GM19468 (cell line): ENCODE data around the gene ENOX1.

Source experiments
- ATAC-seq: cut with Tn5 transposase; IDR thresholded peaks from one replicate; pipeline ENCODE4 v1.9.1; 2021; ENCODE audit warnings: mild to moderate bottlenecking, moderate library complexity, moderate number of reproducible peaks; ENCODE audit not compliant: unreplicated experiment; ENCODE audit errors: extremely low read depth

The ENOX1 gene

DNA sequence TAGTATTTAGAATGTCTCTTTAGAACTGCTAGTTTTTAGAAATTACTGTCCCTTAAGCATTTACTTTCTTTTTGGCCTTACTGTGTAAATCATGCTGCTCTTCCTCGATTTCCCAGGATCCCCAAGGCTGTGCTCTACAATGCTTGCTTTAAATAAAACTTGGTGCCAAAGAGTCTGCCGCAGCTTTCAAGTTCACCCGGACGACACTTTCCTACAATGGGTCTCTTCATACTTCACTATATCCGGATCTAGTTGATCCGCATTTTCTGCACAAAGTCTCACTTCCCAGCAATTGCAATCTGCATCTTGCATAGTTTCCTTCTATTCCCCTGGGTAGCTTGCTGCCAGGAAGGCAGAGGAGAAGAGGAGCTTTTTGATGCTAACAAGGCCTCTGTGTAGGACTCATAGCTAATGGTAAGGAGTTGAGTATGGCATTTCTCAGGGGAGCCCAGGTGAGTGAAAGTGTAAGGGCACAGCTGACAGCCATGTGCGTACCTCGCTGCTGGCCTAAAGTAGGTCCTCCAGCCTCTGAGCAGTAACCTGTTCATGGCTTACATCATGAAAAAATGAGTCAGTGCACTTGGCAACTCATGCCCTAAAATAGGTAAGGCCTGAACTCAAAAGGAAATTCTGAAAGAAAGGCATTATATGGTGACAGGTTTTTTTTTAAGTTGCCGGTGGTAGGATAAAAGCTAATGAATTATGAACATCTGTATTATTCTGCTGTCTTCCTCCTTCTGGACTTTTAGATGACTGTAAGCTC, 101.6 kb downstream of the ENOX1 start:
- no peak for ATAC-seq

DNA sequence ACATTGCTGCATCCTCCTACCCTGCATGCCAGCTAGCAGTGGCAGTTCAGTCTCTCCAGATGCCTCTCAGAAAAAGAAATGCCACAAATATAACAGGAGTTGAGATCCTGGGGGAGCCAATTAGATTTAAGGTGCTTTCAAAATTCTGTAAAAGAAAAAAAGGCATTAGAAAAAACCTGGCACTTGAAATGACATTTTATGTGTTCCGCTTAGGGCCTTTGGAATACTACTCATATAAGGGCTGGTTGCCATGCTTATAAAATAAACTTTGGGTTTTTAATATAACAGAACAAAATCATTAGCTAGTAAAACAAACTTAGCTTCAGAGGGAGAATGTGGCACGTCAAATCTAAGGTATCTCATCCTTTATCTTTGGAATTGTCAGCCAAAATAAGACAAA, 104.1 kb downstream of the ENOX1 start:
- ATAC-seq: no peak

DNA sequence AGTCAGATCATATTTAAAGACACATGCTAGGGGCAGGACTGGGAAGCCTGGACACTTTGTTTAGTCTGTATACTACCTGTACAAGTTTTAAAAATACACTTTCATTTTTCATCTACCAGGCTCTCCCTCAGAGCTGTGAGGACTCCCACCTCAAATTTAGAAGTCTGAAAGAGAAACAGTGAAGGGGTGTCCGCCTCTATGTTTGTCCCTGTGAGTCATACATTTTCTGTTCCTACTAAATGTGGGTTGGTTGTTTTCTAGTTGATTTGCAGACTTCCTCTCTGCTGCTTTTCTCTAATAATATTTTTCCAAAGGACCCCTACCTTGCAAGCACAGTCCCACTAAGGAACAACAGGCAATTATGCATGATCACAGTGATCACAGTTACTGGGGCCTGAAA, 110.5 kb downstream of the ENOX1 start:
- ATAC-seq: peak; percentile 78

DNA sequence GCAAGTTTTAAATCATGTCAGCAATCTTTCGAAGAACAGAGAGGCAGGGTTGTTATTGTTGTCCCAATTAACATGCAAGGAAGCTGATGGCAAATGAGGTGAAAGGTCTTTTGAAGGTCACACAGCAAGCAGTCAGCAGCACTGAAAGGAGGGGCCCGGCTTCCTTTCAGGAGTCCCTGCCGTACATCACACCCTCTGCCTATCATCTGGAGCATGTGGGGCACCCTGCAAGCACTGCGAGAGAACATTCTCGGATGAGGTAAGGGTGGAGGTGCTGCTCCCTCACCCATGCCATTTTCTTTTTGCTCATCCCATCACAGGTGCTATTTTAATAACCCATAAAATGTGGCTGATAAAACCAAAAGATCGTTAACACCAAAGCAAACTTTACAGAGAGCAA, 111.2 kb downstream of the ENOX1 start:
- no peak for ATAC-seq

DNA sequence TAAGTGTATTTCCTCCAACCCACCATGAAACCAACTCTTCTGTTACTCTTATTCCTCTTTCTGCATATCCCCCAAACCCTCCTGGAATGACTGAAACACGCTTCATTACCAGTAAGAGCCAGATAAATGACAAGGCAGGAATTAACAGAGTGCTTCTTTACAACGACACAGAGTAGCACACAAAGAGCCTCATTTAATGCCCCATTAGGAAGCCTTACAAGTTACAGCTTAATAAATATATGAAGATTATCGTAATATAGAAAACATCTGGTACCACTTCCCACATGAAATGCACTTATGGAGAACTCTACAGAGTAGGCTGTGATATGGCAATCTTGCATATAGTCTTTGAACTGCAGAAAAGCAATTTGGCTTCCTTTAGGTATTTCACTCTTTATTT, 116.8 kb downstream of the ENOX1 start:
- ATAC-seq: no peak

DNA sequence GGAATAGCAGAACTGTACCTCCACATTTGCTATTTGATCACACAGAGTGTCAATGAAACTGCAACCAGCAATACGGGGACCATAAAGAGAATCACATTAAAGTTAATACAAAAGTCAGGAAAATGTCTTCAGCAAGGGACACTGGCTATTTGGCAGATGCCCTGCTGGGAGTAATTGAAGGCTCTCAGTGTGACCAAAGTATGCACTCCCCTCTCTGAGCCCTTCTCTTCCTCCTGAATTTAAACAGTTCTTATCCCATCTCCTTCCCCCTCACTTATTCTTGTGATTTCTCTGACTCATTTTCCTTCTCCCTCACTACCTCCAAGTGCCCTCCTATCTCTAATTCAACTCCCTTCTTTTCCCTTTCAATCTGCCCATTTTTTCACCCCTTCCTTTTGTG, 117.7 kb downstream of the ENOX1 start:
- ATAC-seq: no peak

DNA sequence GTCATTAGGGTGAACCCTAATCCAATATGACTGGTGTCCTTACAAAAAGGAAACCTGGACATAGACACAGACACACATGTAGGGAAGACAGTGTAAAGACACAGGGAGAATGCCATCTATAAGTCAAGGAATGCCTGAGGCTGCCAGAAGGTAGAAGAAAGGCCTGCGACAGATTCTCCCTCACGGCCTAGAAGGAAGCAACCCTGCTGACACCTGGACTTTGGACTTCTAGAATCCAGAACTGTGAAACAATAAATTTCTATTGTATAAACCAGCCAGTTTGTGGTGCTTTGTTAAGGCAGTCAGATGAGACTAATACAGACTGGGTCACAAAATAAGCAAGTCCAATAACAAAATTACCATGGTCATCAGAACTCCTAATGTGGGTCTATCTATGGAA, 120.4 kb downstream of the ENOX1 start:
- ATAC-seq: no peak

DNA sequence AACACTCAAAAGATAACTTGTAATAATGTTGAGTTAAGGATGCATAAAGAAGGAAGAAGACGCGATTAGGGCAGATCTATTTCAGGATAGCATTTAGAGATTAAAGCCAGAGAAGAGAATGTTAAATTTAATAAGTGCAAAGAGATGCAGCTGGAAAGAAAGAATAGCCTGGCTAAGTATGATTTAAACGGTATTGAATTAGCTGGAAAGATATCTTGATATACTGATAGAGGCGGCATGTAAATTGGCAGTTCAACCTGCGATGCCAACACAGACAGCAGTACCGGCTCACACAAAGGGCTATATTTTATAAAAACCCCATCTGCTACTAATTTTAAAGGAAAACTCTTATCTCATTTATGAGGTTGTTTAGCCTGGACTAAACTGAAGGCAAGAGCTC, 121.4 kb downstream of the ENOX1 start:
- no peak for ATAC-seq

DNA sequence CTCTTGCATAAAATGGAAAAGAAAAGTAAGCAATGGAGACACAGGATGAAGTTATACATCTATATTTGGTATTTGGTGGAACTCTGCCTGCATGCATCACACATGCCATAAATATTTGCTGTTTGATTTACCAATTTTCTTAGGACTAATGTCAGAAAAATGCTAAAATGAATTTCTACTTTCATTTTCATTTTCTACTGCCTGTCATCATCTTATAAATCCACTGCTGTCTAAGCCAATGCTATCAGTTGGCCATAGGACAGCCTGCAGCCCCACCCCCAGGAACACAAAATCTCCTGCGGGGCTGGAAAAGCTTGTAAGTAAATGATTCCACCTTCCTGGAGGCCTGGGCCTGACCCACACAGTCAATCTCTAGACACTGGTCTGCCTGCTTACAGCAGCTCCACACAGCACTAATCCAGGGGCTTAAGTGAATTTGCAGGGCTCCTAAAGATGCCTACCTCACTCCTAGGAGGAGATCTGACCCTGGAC, 122.0 kb downstream of the ENOX1 start:
- ATAC-seq: no peak

DNA sequence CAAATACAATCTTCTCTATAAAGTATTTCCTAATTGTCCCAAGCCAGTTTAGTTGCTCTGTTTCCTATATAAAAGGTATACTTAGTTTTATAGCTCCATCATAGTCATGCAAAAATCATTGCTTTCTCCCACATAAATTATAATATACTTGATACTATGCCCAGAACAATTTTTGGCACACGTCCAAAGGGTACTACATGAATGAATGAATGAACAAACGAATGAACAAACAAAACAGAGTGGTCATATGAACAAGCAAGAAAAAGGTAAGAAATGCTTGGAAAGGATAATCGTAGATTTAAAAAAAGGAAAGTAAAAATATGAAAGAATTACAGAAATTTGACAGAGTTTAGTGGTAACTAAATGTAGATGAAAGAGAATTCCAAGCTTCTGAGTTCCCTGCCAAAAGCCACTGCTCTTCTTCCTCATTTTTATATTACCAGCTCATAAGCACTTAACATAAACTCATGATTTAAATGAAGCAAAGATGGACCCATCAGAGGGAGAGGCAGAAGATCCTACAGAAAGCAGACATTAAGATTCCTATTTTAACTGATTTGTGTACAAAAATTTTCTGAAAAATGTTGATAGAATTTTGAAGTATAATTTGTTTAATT, 123.2 kb downstream of the ENOX1 start:
- ATAC-seq: no peak

DNA sequence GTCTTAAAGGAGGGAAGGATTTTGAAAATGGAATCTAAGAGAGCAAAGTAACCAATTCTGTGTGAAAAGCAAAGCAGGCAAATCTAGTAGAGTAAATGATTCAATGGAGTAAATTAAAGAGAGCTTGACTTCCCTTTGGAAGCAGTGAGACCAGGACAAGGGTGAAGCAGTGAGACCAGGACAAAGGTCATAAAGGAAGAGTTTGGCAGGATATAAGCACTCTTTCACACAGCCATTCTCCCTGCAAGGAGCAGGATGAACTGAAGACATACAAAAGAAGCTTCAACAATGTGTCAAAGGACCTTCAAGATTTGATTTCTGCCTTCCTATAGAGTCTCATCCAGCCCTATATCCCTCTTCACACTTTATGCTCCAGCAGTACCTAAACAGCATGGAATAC, 123.8 kb downstream of the ENOX1 start:
- ATAC-seq: no peak

DNA sequence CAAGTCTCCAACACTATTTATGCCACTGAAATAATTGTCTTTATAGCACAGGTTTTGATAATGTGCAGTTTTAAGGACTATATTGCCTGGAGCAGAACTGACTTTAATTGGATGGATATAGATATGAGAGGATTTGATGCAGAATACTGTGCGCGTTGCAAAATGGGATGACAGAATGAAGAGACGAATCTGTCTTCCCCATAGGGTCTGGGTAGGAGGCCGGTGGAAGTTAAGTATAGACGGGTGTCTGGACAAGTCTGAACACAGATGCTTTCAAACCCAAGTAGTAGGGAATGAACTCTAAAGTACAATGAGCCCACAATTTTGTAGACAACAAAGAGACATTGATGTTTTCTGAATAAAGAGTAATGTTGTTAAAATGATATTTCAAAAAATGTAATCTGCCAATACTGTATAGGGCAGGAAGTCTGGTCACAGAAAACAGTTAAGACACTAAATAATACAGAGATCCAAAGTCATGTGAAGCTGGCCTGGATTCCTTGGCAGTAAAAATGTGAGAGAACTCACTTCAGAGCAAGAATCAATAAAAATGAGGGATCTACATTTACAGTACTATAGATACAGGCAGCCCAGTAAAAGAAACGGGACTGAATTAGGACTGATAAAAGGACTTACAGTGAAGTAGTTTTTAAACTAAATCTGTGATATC, 125.5 kb downstream of the ENOX1 start:
- ATAC-seq: no peak

DNA sequence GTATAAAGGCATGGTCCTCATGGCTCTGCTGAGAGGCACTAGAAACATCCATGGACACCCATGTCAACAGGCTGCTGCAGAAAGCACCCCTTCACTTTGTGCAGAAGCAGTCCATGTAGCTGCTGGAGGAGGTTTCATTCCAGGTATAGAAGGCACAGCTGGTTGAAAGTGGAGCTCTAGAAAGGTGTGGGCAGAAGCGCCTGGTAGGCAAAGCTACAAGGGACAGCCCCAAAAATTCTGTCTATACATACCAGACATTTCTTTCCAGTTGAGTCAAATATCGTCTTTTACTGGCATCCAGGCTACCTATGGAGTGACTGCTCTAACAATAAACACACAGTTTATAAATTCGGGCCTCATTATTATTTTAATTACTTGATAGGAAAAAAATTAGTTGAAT, 129.3 kb downstream of the ENOX1 start:
- no peak for ATAC-seq

DNA sequence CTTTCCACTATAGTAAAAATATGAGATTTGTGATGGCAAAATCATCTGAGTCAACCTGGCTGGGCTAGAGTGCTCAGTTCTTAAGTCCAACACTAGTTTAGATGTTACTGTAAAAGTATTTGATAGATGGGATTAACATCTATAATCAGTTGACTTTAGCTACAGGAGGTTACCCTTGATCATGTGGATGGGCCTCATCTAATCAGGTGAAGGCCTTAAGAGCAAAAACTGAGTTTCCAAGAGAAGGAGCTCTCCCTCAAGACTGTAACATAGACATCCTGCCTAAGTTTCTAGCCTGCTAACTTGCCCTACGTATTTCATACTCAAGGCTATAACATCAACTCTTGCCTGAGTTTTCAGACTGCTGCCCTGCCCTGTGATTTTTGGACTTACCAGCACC, 132.8 kb downstream of the ENOX1 start:
- no peak for ATAC-seq

DNA sequence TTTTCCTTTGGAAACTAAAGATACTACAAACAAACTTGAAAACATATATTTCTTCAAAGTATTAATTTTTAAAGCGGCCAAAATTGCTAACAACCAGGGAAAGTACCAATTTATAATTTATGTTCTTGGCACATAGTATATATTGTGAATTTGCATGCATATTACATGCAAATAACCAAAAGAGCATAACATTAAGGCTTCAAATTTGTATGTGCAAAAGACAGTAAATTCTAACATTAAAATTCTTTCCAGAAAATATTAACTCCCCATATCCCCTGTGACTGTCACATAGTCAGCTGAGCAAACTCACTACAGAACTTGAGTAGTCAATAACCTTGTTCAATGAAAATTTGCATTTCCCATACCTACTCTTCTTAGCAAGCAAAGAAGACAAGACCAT, 133.4 kb downstream of the ENOX1 start:
- no peak for ATAC-seq

DNA sequence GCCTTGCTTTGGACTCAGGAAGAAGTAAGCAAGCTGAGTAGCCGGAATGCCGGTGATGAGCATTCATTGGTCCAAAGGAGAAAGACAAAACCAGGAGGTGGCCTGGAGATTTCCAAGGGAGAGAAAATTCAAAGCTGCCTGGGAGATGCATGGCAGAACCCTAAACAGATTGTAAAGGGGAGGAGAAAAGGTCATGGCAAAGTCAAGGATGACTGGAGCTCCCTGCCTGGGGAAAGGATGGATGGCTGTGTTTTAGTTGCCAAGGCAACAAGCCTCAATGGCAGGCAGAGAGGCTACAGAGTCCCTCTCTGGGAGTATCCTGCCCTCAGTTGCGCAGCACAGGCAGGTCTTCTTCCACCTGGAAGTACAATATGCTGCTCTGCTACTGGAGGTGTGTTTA, 134.0 kb downstream of the ENOX1 start:
- no peak for ATAC-seq

DNA sequence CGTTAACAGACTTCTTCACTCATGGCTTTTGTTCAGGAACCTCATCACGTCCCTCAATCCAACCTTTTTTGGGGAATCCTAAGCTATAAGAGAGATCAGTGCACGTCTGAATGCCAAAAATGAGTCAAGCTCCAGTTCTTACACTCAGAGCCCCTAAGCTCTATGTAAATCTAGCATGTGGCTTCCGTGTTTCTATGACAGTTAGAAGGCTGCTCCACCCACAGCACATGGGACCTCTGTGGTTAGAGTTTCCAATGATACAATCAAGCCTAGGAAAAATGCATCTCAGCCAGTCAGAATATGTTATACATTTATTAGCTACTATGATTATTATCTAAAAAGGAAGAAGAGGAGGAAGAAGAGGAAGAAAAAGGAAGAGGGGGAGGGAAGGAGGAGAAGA, 135.9 kb downstream of the ENOX1 start:
- ATAC-seq: no peak

DNA sequence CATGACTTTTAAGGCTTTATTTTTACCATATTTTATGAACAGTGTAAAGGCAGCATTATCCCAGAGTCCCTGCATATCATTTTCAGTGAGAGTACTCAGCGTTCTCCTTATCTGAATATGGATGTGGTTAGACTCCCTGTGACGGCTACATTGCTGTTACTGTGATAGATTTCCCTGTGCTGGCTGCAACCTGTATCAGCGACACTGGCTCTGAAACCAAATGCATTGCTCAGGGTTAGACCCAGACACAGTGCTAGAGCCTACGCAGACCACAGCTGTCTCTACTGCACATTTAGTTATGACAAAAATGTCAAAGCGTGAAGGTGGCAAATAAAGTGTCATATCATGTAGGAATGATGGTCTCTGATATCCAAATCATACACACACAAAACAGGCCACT, 138.0 kb downstream of the ENOX1 start:
- ATAC-seq: no peak

DNA sequence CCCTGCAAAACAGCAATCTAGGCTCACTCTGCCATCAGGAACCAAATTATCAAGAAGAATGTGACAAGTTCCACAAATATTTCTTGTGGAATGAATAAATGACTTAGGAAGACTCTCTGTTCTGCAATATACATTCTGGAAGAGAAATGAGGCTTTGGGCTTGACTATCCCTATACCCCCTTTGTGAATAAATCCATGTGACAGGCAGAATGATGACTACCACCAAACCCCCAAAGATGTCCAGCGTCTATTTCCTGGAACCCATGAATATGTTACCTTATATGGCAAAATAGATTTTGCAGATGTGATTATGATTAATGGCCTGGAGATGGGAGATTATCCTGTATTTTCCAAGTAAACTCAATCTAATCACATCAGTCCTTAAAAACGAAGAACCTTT, 139.3 kb downstream of the ENOX1 start:
- no peak for ATAC-seq

DNA sequence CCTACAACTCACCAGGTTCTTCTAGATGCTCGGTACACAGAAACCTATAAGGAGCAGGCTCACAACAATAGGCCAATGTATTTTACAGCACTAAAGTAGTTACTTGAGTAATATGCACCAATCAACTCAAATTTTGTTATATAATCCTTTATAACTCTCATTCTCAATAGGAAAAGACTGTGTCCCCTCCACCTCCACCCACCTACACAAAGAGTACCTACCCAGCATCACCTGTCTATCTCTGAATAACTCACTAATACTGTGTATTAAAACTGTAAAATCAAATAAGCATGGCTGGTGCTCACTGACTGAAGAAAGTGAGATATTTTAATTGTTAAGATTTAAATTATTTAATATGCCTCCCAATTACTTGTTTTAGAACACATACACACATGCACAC, 146.3 kb downstream of the ENOX1 start:
- no peak for ATAC-seq

DNA sequence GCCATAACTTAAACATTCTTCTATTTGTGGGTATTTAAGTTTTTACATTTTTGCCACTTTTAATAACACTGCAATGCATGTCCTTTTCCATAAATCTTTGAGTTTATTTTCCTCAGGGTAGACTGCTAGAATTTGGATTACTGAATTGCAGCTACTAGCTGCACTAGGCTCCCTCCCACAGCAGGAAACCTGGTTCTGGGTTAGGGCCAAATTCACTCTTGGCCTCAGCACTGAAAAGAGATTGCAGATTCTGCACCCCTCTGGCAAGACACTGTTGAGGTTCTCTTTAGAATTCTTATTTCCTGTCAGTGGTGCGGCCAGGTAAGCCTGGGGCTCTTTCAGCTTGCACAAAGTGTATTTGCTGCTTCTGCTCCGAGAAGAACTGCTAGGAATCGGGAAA, 155.7 kb downstream of the ENOX1 start:
- no peak for ATAC-seq
